SHP77 treated with DMSO at 0.1 percent for 48 hours (cell line): ENCODE data around the gene MPP3.
"Not testable (repeated sequence)": the region's sequence is repeated elsewhere in the genome, so short reads cannot be mapped to it uniquely, and the experiment has no call there.

ENCODE experiments used
- DNase-seq: peaks from one replicate; lab custom pipeline; 2025; lab: John Stamatoyannopoulos, UW

MPP3 gene

DNA sequence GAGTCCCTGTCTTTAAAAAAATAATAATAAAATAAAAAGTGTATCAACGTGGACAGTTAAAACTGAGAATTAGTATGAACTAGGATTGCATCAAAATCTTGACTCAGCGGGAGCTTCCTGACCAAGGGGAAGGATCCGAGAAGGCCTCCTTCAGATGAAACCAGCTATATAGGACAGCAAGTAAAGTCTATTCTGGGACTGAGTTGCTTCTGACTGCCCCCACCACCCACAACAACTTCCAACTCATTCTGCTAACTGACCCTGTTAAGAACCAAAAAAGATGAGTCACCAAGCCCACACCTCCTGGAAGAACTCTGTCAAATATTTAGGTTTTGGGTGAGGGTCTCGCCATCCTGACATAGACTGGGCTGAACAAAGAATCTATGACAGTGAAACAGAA lies 24.9 kb downstream of the MPP3 start:
- no peak for DNase-seq

DNA sequence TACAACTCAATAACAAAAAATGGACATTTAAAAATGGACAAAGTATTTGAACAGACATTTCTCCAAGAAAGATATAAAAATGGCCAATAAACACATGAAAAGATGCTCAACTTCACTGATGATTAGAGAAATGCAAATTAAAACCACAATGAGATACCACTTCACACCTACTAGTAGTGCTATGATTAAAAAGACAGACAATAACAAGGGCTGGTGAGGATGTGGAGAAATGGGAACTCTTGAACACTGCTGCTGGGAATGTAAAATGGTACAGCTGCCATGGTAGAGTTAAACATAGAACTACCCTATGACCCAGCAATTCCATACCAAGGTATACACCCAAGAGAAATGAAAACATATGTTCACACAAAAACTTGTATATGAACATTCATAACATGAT lies 27.8 kb downstream of the MPP3 start:
- DNase-seq = no peak

DNA sequence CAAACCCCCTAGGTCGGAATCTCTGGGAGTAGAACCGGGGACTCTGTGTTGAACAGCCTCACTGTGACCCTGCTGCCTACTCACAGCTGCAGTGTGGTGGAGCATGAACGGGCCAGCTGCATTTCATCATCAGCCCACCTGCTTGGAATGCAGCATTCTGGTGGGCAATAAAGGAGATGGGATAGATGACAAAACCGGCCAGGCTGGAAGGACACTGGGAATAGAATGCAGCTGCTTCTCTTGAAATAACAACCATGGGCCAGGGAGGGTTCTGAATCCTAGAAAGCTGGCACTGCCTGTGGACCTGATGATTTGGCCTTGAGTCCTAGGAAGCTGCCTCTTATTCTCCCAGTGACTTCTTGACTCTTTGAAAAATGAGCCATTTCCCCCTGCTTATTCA lies 29.2 kb downstream of the MPP3 start:
- no peak for DNase-seq

DNA sequence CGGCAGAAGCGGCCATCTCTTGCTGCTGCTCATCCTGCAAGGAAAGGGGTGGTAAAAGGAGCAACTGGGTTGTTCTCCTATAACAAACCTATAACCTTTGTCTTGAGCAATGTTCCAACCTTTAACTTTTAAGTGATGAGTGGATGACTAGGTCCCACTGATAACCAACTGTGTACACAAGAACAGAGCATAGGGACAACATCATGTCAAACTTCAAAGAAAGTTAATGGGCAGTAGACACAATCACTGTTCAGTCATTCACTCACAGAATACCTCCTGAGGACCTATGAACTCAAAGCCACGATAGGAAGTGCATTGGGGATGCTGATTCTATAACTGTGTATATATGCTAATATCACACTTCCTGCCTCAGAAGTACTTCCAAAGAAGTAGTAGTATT lies 31.1 kb downstream of the MPP3 start:
- no peak for DNase-seq

DNA sequence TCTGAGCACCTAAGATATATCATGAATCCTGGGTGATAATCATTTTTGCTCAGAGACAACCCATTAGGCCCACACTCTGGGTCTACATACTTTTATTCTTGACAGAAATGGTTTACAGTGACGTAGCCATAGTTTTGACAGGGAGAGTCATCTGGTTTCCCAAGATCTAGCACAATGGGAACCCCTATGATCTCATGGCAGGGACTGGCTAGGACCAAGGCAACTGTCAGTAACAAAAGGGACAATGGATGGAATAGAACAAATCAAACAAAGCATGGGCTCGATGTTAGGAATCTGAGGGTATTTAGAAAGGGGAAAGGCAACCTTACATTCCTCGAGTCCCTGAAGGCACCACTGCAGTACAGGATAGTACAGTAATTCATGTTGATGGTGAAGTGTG lies 32.2 kb downstream of the MPP3 start:
- no peak for DNase-seq

DNA sequence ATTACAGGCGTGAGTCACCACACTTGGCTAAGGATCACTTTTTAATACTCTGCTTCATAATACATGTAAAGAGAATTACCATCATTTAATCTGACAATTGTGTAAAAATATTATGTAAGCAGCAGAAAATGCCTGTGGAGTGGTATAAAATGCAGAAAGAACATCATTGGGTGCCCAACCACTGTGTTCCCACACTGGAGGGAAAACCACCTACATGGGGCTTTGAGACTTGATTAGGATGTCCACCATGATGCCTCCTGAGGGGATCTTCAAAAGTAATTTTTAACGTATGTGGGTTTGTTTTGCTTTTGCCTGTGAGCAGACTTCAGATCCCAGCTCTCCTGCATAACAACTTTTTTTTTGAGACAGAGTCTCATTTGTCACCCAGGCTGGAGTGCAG lies 33.9 kb downstream of the MPP3 start:
- DNase-seq = no peak

DNA sequence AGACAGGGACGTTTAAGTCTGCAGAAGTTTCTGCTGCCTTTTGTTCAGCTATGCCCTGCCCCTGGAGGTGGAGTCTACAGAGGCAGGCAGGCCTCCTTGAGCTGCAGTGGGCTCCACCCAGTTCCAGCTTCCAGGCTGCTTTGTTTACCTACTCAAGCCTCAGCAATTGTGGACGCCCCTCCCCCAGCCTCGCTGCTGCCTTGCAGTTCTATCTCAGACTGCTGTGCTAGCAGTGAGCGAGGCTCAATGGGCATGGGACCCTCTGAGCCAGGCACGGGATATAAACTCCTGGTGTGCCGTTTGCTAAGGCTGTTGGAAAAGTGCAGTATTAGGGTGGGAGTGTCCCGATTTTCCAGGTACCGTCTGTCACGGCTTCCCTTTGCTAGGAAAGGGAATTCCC lies 34.9 kb downstream of the MPP3 start:
- peak; percentile 15 for DNase-seq

DNA sequence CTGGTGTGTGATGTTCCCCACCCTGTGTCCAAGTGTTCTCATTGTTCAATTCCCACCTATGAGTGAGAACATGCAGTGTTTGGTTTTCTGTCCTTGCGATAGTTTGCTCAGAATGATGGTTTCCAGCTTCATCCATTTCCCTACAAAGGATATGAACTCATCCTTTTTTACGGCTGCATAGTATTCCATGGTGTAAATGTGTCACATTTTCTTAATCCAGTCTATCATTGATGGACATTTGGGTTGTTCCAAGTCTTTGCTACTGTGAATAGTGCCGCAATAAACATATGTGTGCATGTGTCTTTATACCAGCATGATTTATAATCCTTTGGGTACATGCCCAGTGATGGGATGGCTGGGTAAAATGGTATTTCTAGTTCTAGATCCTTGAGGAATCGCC lies 40.3 kb downstream of the MPP3 start:
- DNase-seq = not testable (repeated sequence)

DNA sequence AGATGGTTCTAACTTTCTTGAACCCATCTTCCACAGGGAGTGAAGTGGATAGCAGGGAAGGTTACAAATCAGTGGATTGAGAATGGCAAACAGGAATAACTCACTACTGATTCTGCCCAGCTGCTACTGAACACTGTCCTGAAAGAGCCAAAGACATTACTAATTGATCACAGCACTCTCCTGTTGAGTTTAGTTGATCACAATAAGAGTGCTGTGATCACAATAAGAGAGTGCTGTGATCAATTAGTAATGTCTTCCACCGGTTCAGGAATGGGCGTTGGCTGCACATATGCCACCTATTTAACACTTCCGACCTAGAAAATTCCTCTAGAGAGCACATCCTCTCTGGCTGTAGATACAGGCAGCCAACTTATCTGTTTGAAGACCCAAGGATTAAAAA lies 41.4 kb downstream of the MPP3 start:
- peak; percentile 90 for DNase-seq

DNA sequence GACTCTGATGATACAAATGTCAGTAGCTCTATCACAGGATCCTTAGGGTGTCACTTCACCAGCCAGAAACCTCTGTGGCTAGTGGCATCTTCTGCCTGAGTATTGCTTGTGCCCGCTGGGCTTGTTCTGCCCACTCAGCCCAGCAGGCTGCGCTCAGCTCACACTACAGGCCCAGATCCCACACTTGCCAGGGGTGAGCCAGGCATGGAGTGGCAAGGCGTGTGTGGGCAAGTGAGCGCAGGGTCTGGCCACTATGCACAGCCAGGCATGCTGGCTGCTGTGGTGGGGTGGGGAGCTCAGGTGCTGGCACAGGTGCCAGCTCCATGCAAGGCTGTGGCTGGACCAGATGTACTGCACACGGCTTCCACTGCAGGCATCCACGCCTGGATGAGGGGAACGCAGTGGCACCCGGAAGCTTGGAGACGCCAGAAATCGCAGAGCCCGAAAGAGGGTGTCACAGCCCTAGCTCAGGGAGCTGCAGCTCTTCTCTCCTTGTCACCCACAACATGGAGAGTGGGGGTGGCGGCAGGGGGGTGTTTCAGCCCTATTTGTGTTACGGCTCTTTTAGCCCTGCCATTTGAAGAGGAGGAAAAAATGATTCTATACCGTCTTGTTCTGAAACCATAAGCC lies 42.5 kb downstream of the MPP3 start:
- peak; percentile 55 for DNase-seq

DNA sequence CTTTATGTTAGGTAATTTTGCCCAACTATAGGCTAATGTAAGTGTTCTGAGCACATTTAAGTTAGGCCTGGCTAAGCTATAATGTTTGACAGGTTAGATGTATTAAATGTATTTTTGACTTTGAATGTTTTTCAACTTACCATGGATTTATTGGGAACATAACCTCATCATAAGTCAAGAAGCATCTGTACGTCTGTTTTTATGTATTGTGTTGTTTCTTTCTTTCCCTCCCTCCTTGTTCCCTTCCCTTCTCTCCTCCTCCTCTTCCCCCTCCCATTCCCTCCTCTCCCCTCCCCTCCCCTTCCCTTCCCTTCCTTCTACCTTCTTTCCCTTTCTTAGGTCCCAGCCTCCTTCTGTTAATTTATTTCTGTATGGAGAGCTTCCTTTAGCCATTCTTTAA lies 43.5 kb downstream of the MPP3 start:
- no peak for DNase-seq

DNA sequence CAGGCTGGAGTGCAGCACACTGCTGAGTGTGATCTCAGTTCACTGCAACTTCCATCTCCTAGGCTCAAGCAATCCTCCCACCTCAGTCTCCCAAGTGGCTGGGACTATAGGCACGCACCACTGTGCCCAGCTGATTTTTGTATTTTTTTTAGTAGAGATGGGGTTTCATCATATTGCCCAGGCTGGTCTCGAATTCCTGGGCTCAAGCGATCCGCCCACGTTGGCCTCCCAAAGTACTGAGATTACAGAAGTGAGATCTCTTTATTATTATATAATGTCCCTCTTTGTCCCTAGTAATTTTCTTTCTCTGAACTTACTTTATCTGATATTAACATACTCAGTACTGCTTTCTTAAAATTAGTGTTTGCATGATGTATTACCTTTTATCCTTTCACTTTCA lies 44.4 kb downstream of the MPP3 start:
- DNase-seq = no peak

DNA sequence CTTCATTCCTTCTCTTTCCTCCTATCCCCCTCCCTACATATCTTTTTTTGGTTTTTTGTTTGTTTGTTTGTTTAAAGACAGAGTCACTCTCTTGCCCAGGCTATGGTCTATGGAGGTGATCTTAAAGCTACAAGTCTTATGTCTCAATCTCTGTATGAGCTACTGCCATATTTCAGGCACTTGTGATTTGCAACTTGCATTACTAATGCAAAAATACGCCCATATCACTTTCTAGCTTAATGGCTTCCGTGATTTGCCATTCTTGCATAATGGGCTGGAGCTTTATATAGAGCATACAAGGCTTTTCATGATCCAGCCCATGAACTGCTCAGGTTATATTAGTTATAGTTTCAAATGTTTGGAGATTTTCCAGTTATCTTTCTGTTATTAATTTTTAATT lies 45.2 kb downstream of the MPP3 start:
- no peak for DNase-seq

DNA sequence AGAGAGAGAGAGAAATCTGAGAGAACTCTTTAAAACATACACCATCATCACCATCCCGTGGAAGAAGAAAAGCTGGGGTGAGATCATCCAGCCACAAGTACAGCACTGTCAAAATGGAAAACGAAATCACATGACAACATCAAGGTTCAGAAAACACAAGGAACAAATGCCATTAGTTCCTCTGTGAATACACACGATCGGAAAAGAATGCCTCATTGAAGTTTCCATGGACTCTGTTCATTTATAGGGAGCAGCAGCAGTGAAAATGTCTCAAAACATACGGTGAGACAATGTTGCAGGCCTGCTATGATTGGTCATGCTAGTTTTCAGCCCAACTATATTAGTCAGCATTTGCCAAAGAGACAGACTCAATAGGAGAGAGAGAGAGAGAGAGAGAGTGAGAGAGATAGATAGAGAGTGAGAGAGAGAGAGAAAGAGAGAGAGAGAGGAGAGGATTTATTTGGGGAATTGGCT lies 48.3 kb downstream of the MPP3 start:
- no peak for DNase-seq

DNA sequence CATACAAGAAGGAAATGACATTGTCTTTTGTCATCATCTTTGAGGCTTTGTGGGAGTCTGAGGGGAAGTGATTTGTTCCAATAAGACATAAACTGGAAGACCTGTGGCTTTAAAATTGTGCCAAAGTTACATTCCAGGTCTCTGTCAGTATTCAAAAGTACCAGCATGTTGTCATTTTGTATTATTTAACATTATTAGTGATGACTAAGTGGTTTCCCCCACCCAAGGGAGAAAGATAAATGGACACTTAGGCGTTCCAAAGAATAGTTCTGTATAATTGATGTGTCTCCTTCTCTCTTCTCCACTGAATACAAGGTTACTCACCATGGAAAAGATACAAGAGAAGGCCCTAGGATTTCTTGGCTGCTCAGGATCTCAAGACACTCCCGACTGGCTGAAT lies 48.9 kb downstream of the MPP3 start:
- DNase-seq = no peak

DNA sequence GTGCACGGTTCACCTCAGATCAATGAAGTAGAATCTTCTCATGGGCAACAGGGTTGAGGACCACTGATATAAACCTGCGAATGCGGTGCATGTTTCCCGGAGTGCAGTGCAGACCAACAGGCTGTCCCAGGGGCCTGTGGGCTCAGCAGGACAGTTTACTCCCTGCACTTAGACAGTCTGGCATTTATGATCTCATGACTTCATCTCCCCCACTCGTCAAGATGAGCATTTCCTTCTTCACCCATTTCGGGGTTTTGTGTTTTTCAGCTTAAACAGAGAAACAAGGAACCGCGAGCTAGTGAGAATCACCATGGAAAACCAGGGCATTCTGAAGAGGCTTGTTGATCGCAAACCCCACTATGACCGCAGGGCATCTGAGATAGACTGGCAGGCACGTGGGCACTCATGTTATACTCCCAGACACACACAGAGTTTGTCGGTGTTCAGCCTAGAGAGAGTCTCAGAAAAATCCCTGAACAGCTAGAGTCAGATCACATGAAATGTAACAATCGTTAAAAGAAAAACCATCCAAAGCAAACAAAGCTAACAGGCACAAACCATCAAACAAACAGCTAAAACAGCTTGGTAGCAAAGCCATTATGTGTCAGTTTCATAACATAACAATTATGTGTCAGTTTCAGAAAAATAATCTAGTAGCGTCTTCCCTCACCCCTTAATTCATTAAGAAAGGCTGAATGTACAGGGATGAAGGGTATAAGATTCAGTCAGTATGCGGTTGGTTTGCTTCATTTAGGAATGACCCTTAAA lies 49.8 kb downstream of the MPP3 start:
- DNase-seq = no peak

DNA sequence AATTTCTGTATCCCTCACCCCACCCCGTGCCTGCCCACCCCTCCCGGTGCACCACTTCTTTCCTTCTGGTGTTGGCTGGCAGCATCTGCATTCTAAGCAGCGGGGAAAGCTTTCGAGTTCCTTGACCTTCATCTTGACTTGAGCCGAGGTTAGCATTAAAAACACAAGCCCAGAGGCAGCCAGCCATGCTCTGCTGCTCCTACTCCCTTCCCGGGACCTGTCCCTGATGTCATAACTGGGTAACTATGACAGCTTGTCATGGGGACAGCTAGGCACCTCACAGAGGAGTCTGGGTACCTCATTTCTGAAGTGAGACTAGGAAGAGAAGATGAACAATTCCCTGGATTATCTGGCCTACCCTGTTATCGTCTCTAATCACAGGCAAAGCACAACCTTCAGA lies 52.8 kb downstream of the MPP3 start, which contains the start of gene CFAP97D1:
CFAP97D1 (plus strand) TSS at position 301 of the 400 bp plus-strand sequence; CDS start at position 329, 28 bp downstream.
- DNase-seq = no peak

DNA sequence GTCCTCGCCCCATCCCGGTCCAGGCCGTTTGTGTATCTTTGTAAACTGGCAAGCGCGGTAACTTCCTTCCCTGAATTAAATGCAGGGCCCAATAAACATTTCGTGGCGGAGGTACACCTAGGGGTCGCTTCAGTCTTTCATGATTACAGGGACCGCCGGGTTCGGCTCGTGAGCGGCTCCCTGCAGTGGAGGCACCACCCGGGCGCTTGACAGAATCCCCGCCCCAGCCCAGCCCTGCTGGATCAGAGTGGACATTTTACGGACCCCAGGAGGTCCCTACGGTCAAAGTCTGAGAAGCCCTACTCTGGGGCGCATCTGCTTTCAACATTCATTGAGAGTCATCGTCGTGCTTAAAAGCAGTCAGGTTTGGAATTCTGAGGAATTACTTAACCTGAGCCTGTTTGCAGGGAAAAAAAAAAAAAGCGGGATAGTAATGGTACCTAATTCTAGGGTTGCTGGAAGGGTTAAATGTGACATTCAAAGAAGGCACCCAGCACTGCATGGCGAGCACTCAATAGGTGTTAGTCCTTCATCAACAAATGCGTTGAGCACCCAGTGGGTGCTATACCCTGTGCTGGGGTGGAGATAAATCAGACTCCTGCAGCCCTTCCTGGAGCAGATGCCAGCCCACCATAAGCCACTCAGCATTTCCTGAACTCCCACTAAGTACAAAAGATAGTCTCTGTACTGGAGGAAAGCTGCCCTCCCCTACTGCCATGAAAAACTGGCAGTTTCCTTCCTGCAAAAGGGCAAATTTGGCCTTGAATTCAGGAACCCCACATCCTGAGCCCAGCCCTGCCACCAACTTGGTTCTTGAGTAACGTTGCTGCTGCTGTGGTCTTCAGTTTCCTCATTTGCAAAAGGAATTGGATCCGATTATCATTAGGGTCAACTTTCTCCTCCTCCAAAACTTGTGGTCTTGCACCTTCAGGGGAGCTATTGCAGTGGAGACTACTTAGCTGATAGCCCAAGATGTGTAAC lies 53.5 kb downstream of the MPP3 start:
- peak; percentile 24 for DNase-seq

DNA sequence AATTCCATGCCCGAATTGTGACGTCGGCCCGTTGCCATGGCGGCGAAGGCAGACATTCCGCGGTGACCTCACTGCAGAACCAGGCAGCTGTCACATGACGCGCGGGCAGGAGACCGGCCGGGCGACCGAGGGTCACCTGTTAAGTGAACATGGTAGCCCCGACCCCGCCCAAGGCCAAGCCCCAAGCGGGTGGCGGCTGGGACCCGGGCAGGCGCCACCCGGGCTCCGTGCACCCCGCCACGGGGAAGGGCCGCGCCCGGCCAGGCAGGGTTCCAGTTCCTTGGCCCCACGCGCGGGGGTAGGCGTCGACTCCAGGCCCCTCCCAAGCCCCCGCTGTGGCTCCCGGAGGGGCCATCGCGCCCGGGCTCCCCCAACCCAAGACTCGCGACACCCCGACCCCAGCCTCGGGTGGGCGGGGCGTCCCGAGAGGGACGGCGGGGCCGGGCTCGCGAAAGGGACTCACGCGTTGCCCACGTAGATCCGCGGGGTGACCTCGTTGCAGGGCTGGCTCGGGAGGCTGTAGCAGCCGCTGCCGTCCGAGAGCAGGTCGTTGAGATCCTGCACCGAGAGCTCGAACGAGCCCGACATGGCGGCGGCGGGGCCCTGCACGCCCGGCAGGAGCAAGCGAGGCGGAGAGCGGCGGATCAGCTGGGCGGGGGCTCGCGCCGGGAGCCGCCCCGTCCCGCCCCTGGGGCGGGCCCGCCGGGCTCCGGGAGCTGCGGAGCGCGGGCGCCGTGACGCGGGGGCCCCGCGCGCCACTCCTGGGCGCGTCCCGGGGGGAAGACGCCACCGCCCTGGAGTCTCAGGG lies 54.4 kb downstream of the MPP3 start, which contains the start of gene DUSP3:
DUSP3 (minus strand) TSS at position 641 of the 808 bp plus-strand sequence; CDS start at position 588, 53 bp downstream.
- DNase-seq = peak; percentile 59

DNA sequence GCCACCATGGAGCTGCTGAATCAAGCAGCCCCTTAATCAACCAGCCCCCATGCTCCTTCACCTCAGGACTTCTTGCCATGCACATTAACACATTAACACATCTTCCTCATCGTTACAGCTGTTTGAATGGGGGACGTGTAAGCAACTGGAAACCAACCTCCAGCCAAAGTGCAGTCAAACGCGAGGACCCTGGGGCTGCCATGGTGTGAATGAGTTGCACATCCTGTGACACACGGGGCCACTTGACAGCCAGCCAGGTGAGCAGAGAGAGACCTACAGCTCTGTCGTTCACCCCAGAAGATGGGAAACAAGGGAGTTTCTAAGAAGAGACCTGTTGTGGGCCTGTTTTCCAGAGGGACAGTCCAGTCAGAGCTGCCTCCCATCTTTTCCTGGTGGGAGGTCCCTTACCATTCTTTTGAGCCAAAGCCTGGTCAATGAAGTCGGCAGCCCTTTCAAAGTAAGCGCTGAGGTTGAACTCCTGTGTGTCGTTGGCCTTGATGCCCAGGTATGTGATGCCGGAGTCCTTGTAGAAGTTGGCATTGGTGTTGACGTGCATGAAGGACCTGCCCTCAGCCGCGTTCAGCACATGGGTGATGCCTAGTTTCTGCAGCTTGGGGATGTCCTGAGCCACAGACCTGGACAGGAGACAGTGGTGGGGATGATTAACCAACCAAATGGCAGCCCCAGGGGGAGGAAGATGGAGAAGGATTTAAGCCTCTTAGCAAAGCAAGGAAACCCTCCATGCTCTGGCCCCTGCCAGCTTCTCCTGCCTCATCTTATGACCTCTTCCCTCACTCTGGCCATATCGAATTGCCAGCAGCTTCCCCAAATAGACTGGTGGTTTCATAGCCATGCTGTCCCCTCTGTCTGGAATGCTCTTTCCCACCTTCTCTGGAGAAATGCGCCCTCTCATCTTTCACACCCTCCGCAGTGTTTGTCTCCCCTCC lies 58.4 kb downstream of the MPP3 start:
- DNase-seq = no peak
